Hematopoietic multipotent progenitor cell (in vitro differentiated cells): ENCODE data around the gene CXorf38. TPM values are rescaled to one million over a fixed set of nuclear protein-coding genes. Genes with fewer than 3 reads are reported as not detected.

Experiments
- DNase-seq, 3 donors: peaks; one replicate each; pipeline ENCODE4 v3.0.0-alpha.2; 2011 to 2015; ENCODE audit warnings: low read depth in 2 of 3, low spot score in 2 of 3
- total RNA-seq: library from RNA; depleted of rRNA; stranded (reverse); fragments of >200 nt; gene quantifications from one replicate; pipeline ENCODE4 v1.2.3, GENCODE V29; 2012

CXorf38 gene
- total RNA-seq, result 10.8 TPM

GRCh38 chrX:40647307-40648197, at the start of gene CXorf38:
CXorf38 (minus strand) TSS chrX:40647561; CDS start chrX:40647520, 41 bp downstream.
- DNase-seq, result peak; percentile 87 to 100 (median 91)

GRCh38 chrX:40694802-40695201, 47.4 kb upstream of the CXorf38 start:
- DNase-seq, result no peak

- no peak for DNase-seq
Observed at GRCh38 chrX:40688929-40689328, 41.6 kb upstream of the CXorf38 start.

- no peak for DNase-seq
Observed at GRCh38 chrX:40687169-40687568, 39.8 kb upstream of the CXorf38 start.

- no peak for DNase-seq
Observed at GRCh38 chrX:40685362-40685918, 38.1 kb upstream of the CXorf38 start.

GRCh38 chrX:40684092-40684491, 36.7 kb upstream of the CXorf38 start:
- DNase-seq, result no peak

- DNase-seq, result no peak
Observed at GRCh38 chrX:40683245-40683644, 35.9 kb upstream of the CXorf38 start.

- DNase-seq, result no peak
Observed at GRCh38 chrX:40671126-40671525, 23.8 kb upstream of the CXorf38 start.

- DNase-seq, result no peak
Observed at GRCh38 chrX:40663880-40664630, 16.7 kb upstream of the CXorf38 start.

- DNase-seq, result no peak
Observed at GRCh38 chrX:40663078-40663740, 15.8 kb upstream of the CXorf38 start.

GRCh38 chrX:40661489-40661888, 14.1 kb upstream of the CXorf38 start:
- DNase-seq, result no peak

GRCh38 chrX:40660381-40660780, 13.0 kb upstream of the CXorf38 start:
- no peak for DNase-seq

- no peak for DNase-seq
Observed at GRCh38 chrX:40653535-40653934, 6.2 kb upstream of the CXorf38 start.

GRCh38 chrX:40652664-40653063, 5.3 kb upstream of the CXorf38 start:
- no peak for DNase-seq

- peak; percentile 51 to 79 (median 58) for DNase-seq
Observed at GRCh38 chrX:40651620-40652223, 4.4 kb upstream of the CXorf38 start.

GRCh38 chrX:40646489-40647306, 663 bp downstream of the CXorf38 start:
- DNase-seq, result peak in 2 of 3 donors; percentile 15 to 28

- peak in 2 of 3 donors; percentile 46 to 55 for DNase-seq
Observed at GRCh38 chrX:40644821-40645358, 2.5 kb downstream of the CXorf38 start.

- peak in 2 of 3 donors; percentile 45 to 67 for DNase-seq
Observed at GRCh38 chrX:40644176-40644575, 3.2 kb downstream of the CXorf38 start.

- DNase-seq, result no peak
Observed at GRCh38 chrX:40637687-40638086, 9.7 kb downstream of the CXorf38 start.
